ENCODE data around the gene ATP10B. TPM values are rescaled to one million over a fixed set of nuclear protein-coding genes. Genes with fewer than 3 reads are reported as not detected.
"Not testable (repeated sequence)": the region's sequence is repeated elsewhere in the genome, so short reads cannot be mapped to it uniquely, and the experiment has no call there.

ATP10B gene
- total RNA-seq, 1 experiment from 2014 or later: not detected

DNA sequence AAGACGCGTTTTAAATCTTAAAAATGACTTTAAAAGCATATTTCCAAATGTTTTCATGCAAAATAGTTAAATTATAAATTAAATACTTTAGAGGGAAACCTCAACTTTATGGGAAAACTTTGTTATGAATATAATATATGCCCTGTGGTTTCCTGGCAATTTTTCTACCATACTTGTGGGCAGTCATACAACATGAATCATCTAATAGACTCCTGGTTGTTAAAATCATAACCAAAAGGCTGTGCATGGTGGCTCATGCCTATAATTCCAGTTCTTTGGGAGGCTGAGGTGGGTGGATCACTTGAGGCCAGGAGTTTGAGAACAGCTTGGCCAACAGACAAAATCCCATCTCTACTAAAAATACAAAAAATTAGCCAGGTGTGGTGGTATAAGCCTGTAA is 18.2 kb downstream of the ATP10B start:
- no peak for DNase-seq (ENCODE audit: low read depth)

GRCh38 chr5:160831801-160832200 is 20.2 kb downstream of the ATP10B start:
- DNase-seq (ENCODE audit: low read depth): no peak

DNA sequence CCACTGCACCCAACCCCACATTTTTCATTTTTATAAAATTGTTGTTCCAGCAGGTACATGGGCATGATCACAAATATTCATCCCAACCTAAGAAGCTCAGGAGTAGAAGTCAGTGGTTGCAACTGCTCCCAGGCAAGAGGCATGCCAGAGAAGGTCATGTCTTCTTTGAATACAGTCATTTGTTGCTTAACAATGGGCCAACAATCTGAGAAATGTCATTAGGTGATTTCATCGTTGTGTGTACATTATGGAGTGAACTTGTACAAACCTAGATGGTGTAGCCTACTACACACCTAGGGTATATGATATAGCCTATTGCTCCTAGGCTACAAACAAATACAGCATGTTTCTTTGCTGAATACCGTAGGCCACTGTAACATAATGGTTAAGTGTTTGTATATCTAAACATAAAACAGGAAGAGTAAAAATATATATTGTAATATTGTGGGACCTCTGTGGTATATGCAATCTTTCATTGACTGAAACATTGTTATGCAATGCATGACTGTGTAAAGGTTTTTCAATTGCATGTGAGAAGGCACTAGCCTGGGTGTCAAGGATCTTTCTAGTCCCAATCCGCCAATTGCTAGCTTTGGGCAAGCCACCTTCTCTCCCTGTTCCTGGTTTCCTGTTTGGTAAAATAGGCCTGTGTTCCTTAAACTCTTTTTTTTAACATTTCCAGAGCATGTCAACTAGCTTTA is 27.6 kb downstream of the ATP10B start:
- no peak for DNase-seq (ENCODE audit: low read depth)

- not testable (repeated sequence) for DNase-seq (ENCODE audit: low read depth)
Measured at GRCh38 chr5:160812996-160813395, 39.0 kb downstream of the ATP10B start.

- DNase-seq (ENCODE audit: low read depth): no peak
Measured at GRCh38 chr5:160805376-160805775, 46.6 kb downstream of the ATP10B start.

DNA sequence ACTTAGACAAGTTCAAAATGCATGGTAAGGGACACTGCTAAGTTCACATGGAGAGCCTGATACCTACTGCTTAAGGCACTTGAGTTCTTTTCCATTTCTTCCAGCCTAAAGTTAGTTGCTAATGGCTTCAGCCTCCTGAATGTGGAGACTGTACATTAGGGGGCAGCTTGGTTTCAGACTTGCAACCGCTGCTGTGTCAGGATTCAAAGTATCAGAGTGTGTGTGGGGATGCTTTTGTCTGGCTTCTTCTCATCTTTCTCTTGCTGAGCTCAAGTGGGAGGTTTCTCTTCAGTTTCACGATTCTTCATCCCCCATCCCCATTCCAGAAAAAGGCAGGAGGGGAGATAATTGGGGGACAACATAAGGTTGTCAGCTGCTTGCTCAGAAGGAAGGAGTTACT is 49.4 kb downstream of the ATP10B start:
- DNase-seq (ENCODE audit: low read depth): no peak

DNA sequence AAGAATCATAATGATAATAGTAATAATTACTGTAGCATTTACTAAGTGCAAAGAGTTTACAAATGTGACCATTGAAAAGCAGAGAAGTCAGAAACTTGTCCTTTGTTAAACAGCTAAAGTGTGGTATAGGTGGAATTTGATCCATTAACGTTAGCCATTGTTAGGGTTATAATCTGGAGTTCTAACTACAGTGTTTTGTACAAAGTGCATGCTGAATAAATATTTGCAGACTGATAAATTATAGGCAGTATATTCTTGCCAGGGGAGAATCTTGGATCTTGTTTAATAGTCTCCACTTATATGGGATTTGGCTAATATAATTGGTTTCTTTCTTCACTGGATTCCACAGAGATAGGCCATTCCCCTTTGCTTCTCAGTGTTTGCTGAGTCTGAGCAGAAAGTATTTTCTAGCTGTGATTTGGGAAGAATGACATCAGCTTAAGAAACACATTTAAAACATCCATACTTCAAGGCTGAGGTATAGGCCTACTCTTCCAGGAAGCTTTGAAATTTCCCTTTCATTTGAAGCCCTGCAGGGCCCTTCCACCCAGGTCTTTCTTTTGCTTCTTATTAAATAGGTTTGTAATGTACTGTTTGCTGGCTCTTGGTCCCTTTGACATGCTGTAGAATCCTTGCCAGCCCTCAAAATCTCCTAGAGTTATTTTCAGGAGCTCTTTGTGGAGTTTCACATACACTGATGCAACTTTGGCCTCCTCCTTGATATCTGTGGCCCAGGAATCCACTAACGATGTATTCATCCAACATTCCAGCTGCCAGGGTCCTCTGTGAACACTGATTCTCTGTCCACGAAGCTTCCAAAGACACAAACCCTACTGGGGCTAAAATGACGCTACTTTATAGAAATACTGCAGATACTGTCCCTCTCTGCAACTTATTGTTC is 51.4 kb downstream of the ATP10B start:
- DNase-seq (ENCODE audit: low read depth): no peak

GRCh38 chr5:160799184-160799583 is 52.8 kb downstream of the ATP10B start:
- no peak for DNase-seq (ENCODE audit: low read depth)

DNA sequence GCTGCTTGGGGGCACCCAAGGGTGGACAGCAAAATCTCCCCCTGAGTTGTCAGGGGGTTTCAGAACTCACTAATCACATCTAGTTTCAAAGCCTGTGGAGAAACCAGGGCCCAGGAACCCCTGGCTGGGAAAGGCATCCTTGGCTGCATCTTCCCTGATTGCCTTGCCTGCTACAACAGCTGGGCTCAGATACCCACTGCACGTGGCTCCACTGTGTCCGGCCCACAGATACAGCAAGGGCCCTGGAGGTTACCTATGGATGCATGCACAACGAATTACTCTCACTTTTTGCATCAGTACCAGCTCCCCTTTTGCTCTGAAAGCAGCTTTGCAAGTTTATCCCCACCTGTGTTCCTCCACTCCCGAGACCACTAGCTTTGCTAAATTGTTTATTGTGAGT is 55.0 kb downstream of the ATP10B start:
- DNase-seq (ENCODE audit: low read depth): no peak

DNA sequence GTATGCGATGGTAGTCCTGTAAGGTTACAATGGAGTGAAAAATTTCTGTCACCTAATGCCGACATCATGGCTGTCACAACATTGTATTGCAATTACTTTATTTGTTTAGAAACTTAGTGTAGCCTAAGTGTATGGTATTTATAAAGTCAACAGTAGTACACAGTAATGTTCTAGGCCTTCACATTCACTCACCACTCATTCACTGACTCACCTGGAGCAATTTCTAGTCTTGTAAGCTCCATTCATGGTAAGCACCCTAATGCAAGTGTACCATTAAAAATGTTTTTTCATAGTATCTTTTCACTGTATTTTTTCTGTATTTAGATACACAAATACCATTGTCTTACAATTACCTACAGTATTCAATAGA is 58.5 kb downstream of the ATP10B start:
- no peak for DNase-seq (ENCODE audit: low read depth)

DNA sequence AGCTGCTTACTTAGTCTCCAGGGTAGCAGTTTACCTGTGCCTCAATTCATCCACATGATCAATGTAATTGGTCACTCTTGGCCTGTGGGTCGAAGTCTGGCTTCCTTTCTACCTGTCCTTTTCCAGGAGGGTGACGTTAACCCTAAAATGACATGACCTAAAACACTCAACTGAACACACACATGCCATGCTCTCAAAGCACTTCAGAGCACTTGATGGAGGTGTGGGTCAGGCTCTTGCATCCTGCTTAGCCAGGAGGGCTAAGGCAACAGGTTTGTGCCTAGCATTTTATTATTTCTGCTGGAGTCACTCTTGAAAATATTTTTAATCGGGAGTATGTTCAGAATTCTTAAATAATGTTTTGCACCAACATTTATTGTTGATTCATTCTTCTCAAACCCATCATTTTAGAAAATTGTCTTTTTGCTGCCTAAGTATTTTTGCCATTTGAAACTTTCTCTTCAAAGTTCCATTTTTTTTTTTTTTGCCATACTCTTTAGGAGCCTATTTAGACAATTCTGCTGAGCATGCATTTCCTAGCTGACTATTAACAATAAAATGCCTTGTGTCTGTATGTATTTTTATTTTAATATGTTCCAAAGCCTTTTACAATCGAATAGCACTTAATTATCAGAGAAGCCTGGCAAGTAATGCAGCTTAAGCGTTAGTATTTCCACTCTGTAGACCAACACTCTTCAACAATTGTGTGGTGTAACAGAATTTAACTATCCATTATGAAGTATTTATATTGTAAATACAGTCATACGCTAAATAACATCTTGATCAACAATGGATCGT is 59.1 kb downstream of the ATP10B start:
- DNase-seq (ENCODE audit: low read depth): no peak

DNA sequence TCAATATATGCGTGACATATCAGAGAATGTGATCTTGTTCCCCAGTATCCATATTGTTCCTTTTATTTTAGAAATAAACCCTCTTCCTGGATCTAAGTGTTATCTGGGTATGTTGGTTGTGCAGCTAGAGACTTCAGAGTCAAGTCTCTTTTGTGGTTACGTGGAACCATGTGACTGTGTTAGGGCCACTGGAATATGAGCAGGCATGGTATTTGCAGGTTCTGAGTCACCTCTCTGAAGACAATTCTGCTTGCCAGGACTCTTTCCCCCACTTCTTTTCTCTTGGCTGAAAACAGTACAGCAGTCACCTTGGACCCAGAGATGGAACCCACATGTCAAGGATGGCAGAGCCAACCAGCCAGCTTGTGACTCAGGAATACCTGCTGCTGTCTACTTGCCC is 59.7 kb downstream of the ATP10B start:
- peak; percentile 52 for DNase-seq (ENCODE audit: low read depth)

DNA sequence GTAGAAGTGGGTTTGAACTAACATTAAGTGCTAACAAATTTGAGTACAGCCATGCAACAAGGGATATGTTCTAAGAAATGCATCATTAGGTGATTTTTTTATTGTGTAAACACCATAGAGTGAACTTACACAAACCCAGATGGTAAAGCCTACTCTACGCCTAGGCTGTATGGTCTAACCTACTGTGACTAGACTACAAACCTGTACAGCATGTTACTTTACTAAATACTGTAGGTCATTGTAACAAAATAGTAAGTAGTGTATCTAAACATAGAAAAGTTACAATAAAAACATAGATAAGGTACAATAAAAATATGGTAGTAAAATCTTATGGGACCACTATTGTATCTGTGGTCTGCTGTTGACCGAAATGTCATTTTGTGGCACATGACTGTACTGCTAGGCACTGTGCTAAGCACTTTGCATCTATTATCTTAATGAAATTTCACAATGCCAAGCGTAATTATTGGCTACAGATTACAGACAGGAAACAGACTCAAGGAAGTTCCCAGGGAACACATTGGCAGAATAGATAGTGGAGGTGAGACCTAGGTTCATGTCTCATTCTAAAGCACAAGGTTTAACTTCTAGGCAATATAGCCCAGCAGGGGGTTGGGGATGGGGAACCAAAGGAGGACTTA is 62.7 kb downstream of the ATP10B start:
- no peak for DNase-seq (ENCODE audit: low read depth)

- DNase-seq (ENCODE audit: low read depth): no peak
Measured at GRCh38 chr5:160788102-160788660, 63.8 kb downstream of the ATP10B start.

DNA sequence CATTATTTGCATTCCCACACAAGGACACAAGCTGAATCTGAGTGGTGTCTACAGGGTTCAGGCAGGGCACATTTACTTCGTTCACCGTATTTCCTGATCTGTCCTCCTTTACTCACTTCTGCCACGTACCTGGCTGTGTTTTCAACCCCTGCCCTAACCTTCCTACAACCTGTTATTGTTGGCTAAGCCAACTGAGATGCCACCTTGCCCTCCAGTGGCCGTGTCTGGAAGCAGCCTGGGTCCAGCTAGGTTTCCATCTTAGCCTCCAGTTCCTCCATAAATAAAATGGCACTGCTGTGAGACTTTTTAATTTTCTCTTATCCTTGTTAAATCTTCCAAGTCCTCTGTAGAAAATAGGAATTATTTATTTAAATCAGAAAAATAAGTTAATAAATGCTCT is 64.8 kb downstream of the ATP10B start:
- DNase-seq (ENCODE audit: low read depth): peak; percentile 12

- DNase-seq (ENCODE audit: low read depth): no peak
Measured at GRCh38 chr5:160774666-160775315, 77.2 kb downstream of the ATP10B start.

DNA sequence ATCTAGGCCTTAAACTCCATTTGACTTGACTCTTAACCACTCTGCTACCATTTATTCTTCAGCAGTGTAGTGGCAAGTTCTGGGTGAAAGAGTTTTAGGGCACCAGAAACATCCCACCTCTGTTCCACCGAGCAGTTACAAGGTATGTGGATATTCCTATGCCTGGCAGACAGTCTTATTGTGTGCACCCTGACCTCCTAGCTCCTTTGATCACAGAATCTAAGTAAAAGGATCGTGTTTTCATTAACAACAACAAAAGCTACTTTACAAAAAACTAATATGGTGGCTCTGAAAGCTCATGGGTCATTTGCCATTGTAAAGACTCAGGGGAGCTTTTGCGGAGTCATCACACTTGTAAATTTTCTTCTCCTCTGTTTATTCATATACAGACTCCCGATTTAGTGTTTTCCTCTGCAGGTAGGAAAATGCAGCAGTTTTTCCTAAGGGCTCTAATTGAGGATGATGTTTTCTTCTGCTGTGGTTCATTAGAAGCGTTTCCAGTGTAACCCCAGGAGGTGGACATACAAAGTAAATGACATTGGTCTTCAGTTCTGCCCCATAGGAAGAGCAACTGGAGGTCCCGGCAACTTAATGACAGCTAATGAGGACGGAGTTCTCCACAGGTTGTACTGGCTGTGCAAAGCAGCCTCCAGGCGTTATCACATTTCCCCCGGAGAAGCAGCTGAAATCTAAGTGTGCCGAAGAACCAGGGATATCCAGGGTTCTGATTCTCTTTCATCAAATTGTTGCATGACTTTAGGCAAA is 78.2 kb downstream of the ATP10B start:
- no peak for DNase-seq (ENCODE audit: low read depth)

DNA sequence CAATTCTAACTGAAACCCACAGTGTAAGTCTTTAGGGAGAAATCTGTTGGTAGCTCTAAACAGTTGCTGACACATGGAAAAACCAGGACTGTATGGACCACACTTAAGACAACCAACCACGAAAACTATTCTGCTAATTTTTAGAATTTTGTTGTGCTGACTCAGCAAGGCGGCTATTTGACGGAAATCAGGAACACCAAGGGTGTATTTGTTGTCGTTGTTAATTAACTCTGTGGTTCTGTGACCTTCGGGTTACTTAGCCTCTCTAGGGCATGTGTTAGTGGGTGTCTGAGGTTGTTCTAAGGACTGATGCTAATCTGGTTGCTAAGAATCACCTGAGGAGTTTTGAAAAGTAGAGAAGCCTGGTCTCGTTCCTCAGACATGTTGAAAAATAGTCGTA is 79.2 kb downstream of the ATP10B start:
- no peak for DNase-seq (ENCODE audit: low read depth)

DNA sequence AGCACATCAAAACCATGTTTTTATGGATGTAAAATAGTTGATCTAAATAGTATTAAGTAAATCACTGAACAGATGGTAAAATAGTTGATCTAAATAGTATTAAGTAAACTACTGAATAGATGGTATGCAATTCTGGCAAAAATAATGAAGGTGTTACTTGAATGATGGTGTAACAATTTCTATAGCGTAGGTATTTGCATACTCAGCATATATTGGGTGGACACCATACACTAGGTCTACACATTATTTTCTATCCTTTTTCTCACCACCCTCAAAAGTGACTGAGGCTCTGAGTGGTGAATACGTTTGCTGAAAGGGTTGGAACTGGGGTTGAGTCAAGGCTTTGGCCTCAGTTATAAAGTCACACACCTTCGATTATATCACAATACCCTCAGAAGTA is 81.3 kb downstream of the ATP10B start:
- DNase-seq (ENCODE audit: low read depth): no peak

- DNase-seq (ENCODE audit: low read depth): no peak
Measured at GRCh38 chr5:160769301-160769700, 82.7 kb downstream of the ATP10B start.

All from HT1080 (cell line).